B cell (primary cell): ENCODE measurements around the gene CACNG4.

Experiments
- CTCF ChIP-seq: fragments of 200-600 bp; IDR thresholded peaks from one replicate; pipeline ENCODE4 v1.8.0; 2022; ENCODE audit warnings: antibody characterized with exemption, mild to moderate bottlenecking
- EZH2 ChIP-seq: IDR thresholded peaks from 2 replicates; pipeline ENCODE4 v1.6.1; 2012; ENCODE audit warnings: borderline replicate concordance, low read depth, mild to moderate bottlenecking, moderate library complexity, low read length; ENCODE audit not compliant: insufficient read depth, poor library complexity, severe bottlenecking

DNA sequence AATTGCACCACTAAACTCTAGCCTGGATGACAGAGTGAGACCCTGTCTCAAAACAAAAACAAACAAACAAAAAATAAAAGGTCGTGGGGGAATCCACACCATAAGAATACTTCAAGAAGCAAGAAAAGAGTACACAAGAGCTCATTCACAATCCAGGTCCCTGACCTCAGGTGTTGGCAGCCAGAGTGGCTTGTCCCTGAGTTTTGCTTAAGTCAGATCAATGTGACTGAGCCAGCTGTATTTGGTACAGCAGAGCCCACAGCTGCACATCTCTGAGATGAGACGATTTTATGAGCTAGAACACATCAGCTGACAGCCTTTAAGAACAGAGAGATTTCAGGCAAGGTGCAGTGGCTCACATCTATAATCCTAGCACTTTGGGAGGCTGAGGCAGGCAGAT lies 102.2 kb downstream of the CACNG4 start:
- TF ChIP-seq CTCF (no peak), EZH2 (no peak)
